GM23338 (cell line): ENCODE measurements around the gene UHMK1. TPM values are rescaled to one million over a fixed set of nuclear protein-coding genes. Genes with fewer than 3 reads are reported as not detected.

ENCODE experiments used
- ATAC-seq: fragments of 200-7000 bp; cut with Tn5 transposase; 3 replicates; pipeline ENCODE4 v1.9.1; 2020
- DNase-seq: peaks from one replicate; pipeline ENCODE4 v3.0.0-alpha.2; 2015; ENCODE audit warnings: low spot score
- H2AFZ ChIP-seq: fragments of 200-600 bp; sonication (generic); 2 replicates; pipeline ENCODE4 v1.8.0; 2016; ENCODE audit warnings: antibody characterized with exemption, mild to moderate bottlenecking, moderate library complexity
- H3F3A ChIP-seq: fragments of 200-600 bp; sonication (generic); replicated peaks from 2 replicates; pipeline ENCODE4 v1.8.0; 2017; ENCODE audit warnings: antibody characterized with exemption, mixed run types, low read depth
- H3K27ac ChIP-seq: fragments of 200-600 bp; sonication (generic); 2 replicates; pipeline ENCODE4 v1.6.1; 2016; ENCODE audit warnings: low read depth
- H3K27me3 ChIP-seq: fragments of 200-600 bp; sonication (generic); 2 replicates; pipeline ENCODE4 v1.8.0; 2016; ENCODE audit warnings: mild to moderate bottlenecking, mixed run types, moderate library complexity; ENCODE audit not compliant: insufficient read depth
- H3K36me3 ChIP-seq: fragments of 200-600 bp; sonication (generic); 2 replicates; pipeline ENCODE4 v1.8.0; 2016; ENCODE audit warnings: mild to moderate bottlenecking; ENCODE audit not compliant: insufficient read depth
- H3K4me1 ChIP-seq: fragments of 200-600 bp; sonication (generic); 2 replicates; pipeline ENCODE4 v1.8.0; 2016; ENCODE audit warnings: mild to moderate bottlenecking, moderate library complexity; ENCODE audit not compliant: insufficient read depth
- H3K4me2 ChIP-seq: fragments of 200-600 bp; sonication (generic); 2 replicates; pipeline ENCODE4 v1.7.1; 2017; ENCODE audit warnings: mixed run types
- H3K4me3 ChIP-seq: fragments of 200-600 bp; sonication (generic); 2 replicates; pipeline ENCODE4 v1.6.1; 2016; ENCODE audit warnings: mixed run types
- H3K79me2 ChIP-seq: fragments of 200-600 bp; sonication (generic); replicated peaks from 2 replicates; pipeline ENCODE4 v1.8.0; 2017; ENCODE audit warnings: mild to moderate bottlenecking; ENCODE audit not compliant: insufficient read depth
- H3K9me2 ChIP-seq: fragments of 200-600 bp; sonication (generic); 2 replicates; pipeline ENCODE4 v1.8.0; 2017; ENCODE audit not compliant: insufficient read depth
- H4K20me1 ChIP-seq: fragments of 200-600 bp; sonication (generic); replicated peaks from 2 replicates; pipeline ENCODE4 v1.8.0; 2017; ENCODE audit warnings: mild to moderate bottlenecking; ENCODE audit not compliant: insufficient read depth
- H3K27ac Mint-ChIP-seq: 2 replicates; pipeline ENCODE4 v1.8.0; 2020; ENCODE audit warnings: inconsistent platforms, mild to moderate bottlenecking, moderate library complexity, mixed read lengths
- H3K27me3 Mint-ChIP-seq: 3 replicates; pipeline ENCODE4 v1.8.0; 2022; ENCODE audit warnings: low read depth, mild to moderate bottlenecking, moderate library complexity, mixed read lengths, inconsistent platforms; ENCODE audit not compliant: insufficient read depth, poor library complexity
- H3K36me3 Mint-ChIP-seq: 3 replicates; pipeline ENCODE4 v1.8.0; 2021; ENCODE audit warnings: low read depth, mild to moderate bottlenecking, inconsistent platforms, moderate library complexity, mixed read lengths
- H3K4me1 Mint-ChIP-seq: 3 replicates; pipeline ENCODE4 v1.8.0; 2020; ENCODE audit warnings: mild to moderate bottlenecking, inconsistent platforms, mixed read lengths
- H3K4me3 Mint-ChIP-seq: 3 replicates; pipeline ENCODE4 v1.8.0; 2021; ENCODE audit warnings: moderate library complexity, mild to moderate bottlenecking, inconsistent platforms, mixed read lengths
- H3K9me3 Mint-ChIP-seq: 3 replicates; pipeline ENCODE4 v1.8.0; 2020; ENCODE audit warnings: moderate library complexity, mild to moderate bottlenecking, inconsistent platforms, mixed read lengths
- CREB1 ChIP-seq: fragments of 250-450 bp; sonication (Bioruptor Pico); IDR thresholded peaks from 2 replicates; pipeline ENCODE4 v1.5.0; 2020; ENCODE audit warnings: low read depth, mild to moderate bottlenecking, moderate library complexity
- CTCF ChIP-seq, 2 experiments: fragments of 200-600 bp in 1 of 2; sonication (generic) in 1 of 2; conservative IDR thresholded peaks; 2 replicates each; pipeline versions ENCODE4 v1.5.1 to v1.6.1; 2016 to 2017; ENCODE audit warnings: antibody characterized with exemption in 2 of 2, low read depth in 2 of 2, mild to moderate bottlenecking in 2 of 2, moderate library complexity in 1 of 2
- ETS1 ChIP-seq: IDR thresholded peaks from 2 replicates; pipeline ENCODE4 v1.6.1; 2016; ENCODE audit warnings: antibody characterized with exemption
- EZH2 ChIP-seq: fragments of 200-600 bp; sonication (generic); IDR thresholded peaks from one replicate; pipeline ENCODE4 v1.8.0; 2017; ENCODE audit warnings: antibody characterized with exemption, mild to moderate bottlenecking, low read depth; ENCODE audit not compliant: unreplicated experiment
- EZH2phosphoT487 ChIP-seq: fragments of 200-600 bp; sonication (generic); IDR thresholded peaks from one replicate; pipeline ENCODE4 v1.8.1; 2018; ENCODE audit warnings: antibody characterized with exemption; ENCODE audit not compliant: unreplicated experiment
- JUNB ChIP-seq: IDR thresholded peaks from one replicate; pipeline ENCODE4 v1.6.1; 2016; ENCODE audit warnings: antibody characterized with exemption; ENCODE audit not compliant: unreplicated experiment
- NANOG ChIP-seq: IDR thresholded peaks from 2 replicates; pipeline ENCODE4 v1.6.1; 2016; ENCODE audit warnings: antibody characterized with exemption, borderline replicate concordance
- POLR2AphosphoS5 ChIP-seq: IDR thresholded peaks from 2 replicates; pipeline ENCODE4 v1.6.1; 2016; ENCODE audit warnings: antibody characterized with exemption, low read depth
- STAT1 ChIP-seq: IDR thresholded peaks from one replicate; pipeline ENCODE4 v1.6.1; 2016; ENCODE audit warnings: antibody characterized with exemption; ENCODE audit not compliant: unreplicated experiment
- ZNF114 ChIP-seq: fragments of 250-450 bp; sonication (Bioruptor Pico); IDR thresholded peaks from 2 replicates; pipeline ENCODE4 v1.5.0; 2020; ENCODE audit warnings: mild to moderate bottlenecking, moderate library complexity
- ZNF331 ChIP-seq: fragments of 250-450 bp; sonication (Bioruptor Pico); IDR thresholded peaks from 2 replicates; pipeline ENCODE4 v1.5.0; 2020; ENCODE audit warnings: low read depth, mild to moderate bottlenecking, moderate library complexity
- ZNF462 ChIP-seq: fragments of 250-450 bp; sonication (Bioruptor Pico); IDR thresholded peaks from 2 replicates; pipeline ENCODE4 v1.5.0; 2020; ENCODE audit warnings: mild to moderate bottlenecking, moderate library complexity
- polyA plus RNA-seq: library from polyadenylated mRNA; unstranded; fragments of >200 nt; fragmentation: Nextera tagmentation; extraction: Ambion mirVana; gene quantifications from 2 replicates; pipeline ENCODE4 v1.2.1, GENCODE V29; 2016
- total RNA-seq: library from RNA; depleted of rRNA; stranded (reverse); fragments of >200 nt; shearing (Covaris generic); gene quantifications from 2 replicates; pipeline ENCODE4 v1.2.3, GENCODE V29; 2014
- TF ChIP-seq, protein P1 (sequence below): IDR thresholded peaks from one replicate; pipeline ENCODE4 v1.6.1; 2018; ENCODE audit warnings: antibody characterized with exemption; ENCODE audit not compliant: unreplicated experiment

Gene UHMK1
- total and polyA plus RNA-seq, 2 experiments from 2014 or later = 8.6 to 28.3 TPM

DNA sequence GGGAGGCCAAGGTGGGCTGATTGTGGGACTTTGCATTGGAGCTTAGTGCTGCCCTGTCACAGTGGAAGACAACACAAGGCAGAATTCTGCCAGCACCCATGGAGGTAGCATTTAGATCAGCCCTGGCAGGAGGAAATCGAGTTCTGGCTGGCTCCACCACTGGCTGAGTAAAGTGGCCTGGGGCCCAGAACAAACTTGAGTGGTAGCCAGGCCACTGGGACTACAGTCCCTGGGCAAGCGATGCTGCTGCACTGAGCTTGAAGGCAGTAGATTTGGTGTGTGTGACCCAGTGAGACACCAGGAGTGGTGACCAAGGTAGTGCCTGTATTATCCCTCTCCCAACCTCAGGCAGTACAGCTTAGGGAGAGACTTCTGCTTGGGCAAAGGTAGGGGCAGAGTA is 22.5 kb upstream of the UHMK1 start:
- Histone ChIP-seq H4K20me1 (no peaks in the 10 kb centered on the region), H3K27ac (no peak overlapping the region), H3K4me2 (no peak overlapping the region), H3K9me2 (no peaks in the 10 kb centered on the region), H3K27me3 (no peaks in the 10 kb centered on the region), H2AFZ (peak overlapping the region; percentile 93), H3K4me1 (peaks cover 7% of the 10 kb centered on the region), H3K36me3 (no peaks in the 10 kb centered on the region), H3K4me3 (no peak overlapping the region), H3K79me2 (no peaks in the 10 kb centered on the region), H3F3A (no peaks in the 10 kb centered on the region)
- peaks cover 3% of the 10 kb centered on the region for H3K27me3 Mint-ChIP-seq
- DNase-seq (no peak), ATAC-seq (peak; percentile 31; the same call in 2 of the 3 replicates)
- TF ChIP-seq JUNB (no peak), STAT1 (no peak), ZNF462 (no peak), NANOG (no peak), ETS1 (no peak), ZNF331 (CRISPR knock-in tag) (no peak), ZNF114 (CRISPR knock-in tag) (no peak), EZH2 (no peak), CTCF (conservative IDR thresholded peaks at IDR 0.05; ENCODE audit: low read depth in 2 of 2) (no peak), POLR2AphosphoS5 (no peak), EZH2phosphoT487 (no peak), CREB1 (CRISPR knock-in tag) (no peak)
- TF ChIP-seq, protein P1, sequence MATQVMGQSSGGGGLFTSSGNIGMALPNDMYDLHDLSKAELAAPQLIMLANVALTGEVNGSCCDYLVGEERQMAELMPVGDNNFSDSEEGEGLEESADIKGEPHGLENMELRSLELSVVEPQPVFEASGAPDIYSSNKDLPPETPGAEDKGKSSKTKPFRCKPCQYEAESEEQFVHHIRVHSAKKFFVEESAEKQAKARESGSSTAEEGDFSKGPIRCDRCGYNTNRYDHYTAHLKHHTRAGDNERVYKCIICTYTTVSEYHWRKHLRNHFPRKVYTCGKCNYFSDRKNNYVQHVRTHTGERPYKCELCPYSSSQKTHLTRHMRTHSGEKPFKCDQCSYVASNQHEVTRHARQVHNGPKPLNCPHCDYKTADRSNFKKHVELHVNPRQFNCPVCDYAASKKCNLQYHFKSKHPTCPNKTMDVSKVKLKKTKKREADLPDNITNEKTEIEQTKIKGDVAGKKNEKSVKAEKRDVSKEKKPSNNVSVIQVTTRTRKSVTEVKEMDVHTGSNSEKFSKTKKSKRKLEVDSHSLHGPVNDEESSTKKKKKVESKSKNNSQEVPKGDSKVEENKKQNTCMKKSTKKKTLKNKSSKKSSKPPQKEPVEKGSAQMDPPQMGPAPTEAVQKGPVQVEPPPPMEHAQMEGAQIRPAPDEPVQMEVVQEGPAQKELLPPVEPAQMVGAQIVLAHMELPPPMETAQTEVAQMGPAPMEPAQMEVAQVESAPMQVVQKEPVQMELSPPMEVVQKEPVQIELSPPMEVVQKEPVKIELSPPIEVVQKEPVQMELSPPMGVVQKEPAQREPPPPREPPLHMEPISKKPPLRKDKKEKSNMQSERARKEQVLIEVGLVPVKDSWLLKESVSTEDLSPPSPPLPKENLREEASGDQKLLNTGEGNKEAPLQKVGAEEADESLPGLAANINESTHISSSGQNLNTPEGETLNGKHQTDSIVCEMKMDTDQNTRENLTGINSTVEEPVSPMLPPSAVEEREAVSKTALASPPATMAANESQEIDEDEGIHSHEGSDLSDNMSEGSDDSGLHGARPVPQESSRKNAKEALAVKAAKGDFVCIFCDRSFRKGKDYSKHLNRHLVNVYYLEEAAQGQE = no peak
- no peaks in the 10 kb centered on the region for H3K36me3 Mint-ChIP-seq
- H3K4me1 Mint-ChIP-seq = peaks cover 17% of the 10 kb centered on the region; the same call in 2 of the 3 replicates
- H3K4me3 Mint-ChIP-seq = no peak overlapping the region
- peaks cover 2% of the 10 kb centered on the region; the same call in 2 of the 3 replicates for H3K9me3 Mint-ChIP-seq
- no peak overlapping the region for H3K27ac Mint-ChIP-seq
